ENCODE measurements around the gene TIGD6.
A peak's percentile ranks its signal among the peaks of the same experiment; 100 is the strongest.

The TIGD6 gene

GRCh38 chr5:149969181-149969930 is 31.1 kb downstream of the TIGD6 start:
- DNase-seq, result no peak

DNA sequence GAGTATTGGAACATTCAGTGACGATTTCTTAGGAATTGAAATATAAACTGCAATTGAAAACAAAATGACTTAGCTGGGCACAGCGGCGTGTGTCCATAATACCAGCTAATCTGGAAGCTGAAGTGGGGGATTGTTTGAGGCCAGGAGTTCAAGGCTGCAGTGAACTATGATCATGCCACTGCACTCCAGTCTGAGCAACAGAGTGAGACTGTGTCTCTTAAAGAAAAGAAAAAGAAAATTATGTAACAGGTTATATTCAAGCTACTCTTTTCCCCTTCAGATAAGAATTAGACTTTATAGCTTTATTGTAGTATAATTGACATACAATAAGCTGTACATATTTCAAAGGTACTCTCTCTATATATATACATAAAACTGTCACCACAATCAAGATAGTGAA is 33.5 kb downstream of the TIGD6 start:
- no peak for DNase-seq

- no peak for DNase-seq
Measured at GRCh38 chr5:149963729-149964128, 36.7 kb downstream of the TIGD6 start.

DNA sequence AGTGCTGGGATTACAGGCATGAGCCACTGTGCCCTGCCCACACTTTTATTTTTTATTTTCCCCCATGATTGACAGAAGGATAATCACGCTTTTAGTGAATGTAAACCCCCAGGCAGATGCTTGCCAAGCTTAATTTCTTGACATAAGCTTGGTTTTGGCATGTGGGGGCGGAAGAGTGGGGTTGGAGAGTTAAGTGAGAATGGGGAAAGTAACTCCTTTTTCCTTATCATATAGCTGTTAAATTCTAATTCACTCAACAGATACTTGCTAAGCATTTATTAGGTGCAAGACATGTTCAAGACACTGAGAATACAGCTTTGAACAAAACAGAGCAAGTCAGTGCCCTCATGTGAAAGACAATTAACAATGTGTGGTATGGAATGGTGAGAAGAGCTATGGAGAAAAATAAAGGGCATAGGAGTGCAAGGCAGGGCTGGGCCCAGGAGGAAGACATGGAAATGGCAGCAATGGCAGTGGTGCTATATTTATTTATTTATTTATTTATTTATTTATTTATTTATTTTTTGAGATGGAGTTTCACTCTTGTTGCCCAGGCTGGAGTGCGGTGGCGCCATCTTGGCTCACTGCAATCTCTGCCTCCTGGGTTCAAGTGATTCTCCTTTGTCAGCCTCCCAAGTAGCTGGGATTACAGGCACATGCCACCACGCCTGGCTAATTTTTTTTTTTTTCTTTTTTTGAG is 37.7 kb downstream of the TIGD6 start:
- no peak for DNase-seq

GRCh38 chr5:149961957-149962409 is 38.5 kb downstream of the TIGD6 start:
- peak; percentile 22 for DNase-seq

- no peak for DNase-seq
Measured at GRCh38 chr5:149961186-149961685, 39.2 kb downstream of the TIGD6 start.

DNA sequence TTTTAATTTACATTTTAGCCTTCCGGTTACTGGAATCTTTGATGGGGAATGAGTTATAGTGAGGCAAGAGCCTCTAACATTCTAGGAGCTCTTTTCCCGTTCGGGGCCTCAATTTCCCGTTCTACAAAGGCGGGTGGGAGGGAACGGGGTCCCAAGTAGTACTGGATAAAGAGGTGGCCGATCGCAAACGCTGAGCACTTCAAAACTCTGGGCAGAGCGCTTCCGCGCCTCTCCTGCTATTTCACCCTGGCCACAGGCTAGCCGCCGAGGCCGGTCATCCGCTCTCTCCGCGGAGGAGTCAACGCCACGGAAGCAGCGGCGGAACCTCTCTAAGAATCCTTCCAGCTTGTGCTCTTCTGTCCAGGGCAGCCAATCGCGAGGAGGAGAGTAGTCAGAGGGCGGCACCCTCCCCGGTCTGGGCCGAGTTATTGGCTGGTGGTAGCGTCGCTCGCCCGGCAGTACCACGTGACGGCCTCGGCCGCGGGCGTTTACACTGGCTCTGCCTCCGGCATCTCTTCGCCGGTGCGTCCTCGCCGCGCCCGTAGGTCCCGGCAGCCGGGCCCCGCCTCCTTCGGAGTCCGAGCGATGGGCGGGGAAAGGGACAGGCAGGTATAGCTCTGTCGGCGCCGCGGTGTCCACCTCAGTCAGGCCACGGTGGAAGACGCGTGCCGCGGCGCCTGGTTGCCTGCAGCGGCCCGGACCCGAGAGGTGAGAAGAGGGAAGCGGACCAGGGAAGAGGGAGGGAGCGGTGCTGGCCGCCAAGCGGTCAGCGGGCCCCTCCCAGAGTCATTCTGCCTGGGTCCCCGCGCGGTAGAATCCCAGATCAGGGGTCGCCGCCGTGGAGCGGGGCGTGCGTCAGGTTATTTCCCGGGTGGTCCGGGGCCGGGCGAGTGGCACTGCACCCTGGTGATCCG is 39.9 kb downstream of the TIGD6 start, which contains the start of gene SLC26A2:
Gene SLC26A2, plus strand, starts transcription at position 487 of the 914 bp plus-strand sequence. CDS start 16,895 bp downstream, outside the sequence.
- DNase-seq, result peak; percentile 83

DNA sequence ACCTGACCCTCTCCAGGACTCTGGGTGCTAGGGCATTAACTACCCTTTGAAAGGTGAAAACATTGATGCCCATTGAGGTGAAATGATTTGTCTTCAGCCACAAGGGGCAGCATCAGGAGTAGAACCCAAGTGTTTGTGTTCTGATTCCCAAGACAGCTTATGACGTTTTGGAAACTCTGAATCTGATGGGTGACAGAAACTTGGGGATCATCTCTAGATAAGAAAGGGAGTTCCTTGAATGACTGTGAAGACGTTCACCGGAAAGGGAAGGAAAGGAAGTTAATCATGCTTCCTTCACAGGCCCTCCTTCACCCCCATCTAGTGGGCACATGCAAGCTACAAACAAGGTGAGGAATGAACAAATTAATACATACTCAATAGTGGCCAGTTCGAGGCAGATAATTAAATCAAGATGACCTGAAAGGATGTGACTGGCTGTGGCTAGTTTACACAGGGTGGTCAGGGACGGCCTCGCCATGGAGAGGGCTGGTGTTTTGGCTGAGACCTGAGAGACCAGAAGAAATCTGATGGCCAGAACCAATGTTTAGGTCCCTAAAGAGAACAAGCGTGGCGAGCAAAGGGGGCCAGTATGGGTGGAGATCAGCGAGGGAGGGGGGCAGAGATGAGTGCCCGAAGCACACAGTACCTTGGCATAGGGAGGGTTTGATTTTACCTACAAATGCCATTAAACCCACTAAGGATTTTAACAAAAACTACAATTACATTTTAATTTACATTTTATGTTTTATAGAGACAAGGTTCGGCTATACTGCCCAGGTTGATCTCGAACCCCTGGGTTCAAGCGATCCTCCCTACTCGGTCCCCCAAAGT is 40.8 kb downstream of the TIGD6 start:
- DNase-seq, result no peak

- no peak for DNase-seq
Measured at GRCh38 chr5:149957855-149958254, 42.6 kb downstream of the TIGD6 start.

DNA sequence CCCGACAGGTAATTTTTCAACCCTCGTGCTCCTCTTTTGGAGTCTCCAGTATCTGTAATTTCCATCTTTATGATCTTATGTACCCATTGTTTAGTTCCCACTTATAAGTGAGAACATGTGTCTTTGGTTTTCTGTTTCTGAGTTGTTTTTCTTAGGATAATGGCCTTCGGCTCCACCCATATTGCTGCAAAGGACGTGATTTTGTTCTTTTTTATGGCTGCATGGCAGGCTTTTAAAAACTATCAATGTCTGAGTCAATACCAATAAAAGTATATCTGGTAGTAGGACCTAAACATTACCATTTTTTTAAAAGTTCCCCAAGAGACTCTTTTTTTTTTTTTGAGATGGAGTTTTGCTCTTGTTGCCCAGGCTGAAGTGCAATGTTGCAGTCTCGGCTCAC is 43.8 kb downstream of the TIGD6 start:
- no peak for DNase-seq

GRCh38 chr5:149954798-149955197 is 45.7 kb downstream of the TIGD6 start:
- no peak for DNase-seq

DNA sequence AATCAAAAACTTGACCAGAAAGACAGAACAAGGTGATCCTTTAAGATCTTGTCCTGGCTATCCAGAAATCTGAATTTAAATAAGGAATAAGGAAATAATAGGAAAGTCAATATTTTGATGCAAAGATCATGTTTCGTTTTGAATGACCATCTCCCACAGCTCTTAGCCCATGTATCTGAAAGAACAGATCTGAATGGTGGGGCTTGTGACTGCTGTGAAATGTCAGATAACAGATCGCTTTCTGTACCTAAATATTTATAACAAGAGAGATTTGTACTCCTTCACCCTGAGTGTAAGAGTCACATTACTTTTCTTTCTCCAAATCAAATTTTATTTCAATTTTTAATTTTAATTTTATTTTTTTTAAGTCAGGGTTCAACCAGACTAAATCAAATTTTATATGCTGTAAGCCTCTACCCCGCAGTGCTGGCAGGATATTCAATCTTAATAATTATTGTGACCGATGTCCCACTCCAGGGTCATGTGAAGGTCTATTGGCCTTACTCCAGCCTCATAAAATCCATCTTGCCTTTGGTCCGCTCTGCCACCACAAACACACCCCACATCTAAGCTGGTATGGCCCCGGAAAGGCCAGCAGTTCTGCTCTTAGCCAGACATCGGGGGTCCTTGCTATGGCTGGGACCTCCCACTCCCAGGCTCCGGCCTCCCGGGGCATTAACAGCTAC is 46.9 kb downstream of the TIGD6 start:
- DNase-seq, result no peak

DNA sequence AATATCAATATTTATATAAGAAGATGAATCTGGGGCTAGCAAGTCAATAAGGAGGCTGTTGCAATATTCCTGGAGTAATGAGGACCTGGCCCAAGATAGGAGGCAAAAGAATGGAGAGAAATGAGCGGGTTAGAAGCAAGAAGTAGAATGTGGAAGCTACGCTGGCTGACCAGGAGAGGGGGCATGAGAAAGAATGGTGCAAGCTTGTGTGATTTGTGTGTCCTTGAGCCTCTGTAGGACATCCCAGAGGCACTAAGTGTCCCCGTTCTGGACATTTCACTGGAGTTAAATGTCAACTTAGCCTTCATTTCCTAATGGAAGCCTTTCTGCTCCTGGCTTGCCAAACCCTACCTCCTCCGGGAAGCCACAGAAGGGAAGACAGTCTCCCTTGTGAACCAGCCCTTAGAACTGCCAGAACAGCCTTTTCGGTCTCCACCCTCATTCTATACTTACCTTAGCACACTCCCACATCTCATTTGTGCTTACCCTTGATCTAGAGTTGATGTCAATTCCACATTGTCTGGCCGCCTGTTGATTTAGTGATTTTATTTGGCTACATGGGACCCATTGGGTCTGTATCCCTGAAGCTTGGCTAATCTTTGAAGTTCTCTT is 49.2 kb downstream of the TIGD6 start:
- no peak for DNase-seq

DNA sequence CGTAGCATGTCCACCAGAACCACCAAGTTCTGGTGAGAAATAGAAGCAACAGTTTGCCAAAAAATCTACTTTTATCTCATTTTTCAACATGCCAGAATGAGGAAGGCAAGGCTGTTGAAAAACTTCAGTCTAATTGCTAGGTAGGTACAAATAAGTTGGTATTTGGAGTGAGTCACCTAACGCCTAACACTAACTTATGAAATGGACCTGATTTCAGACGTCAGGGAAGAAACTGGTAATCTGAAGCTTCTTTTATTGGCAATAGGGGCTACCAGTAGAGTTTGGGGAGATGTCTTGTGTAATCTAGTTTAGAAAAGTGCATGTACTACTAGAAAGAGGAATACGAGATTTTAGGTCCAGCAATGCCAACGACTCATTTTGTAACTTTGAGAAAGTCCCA is 51.5 kb downstream of the TIGD6 start:
- DNase-seq, result no peak

DNA sequence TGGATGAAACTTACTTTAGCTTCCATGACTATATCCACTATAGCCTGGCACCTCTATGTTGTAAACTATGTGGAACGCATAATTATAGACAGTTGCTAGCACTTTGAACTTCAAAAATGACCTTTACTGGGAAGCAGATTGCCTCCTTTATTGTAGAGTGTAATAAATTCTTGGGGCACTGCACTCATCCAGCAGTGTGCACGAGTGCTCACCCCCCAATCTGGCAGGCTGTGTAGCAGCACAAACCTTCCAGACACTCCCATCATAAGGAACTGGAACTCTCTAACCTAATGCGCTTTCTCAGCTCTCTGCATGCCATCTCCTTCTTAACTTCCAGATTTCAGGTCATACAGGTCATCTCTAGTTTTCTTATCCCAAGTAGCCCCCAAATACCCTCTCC is 54.3 kb downstream of the TIGD6 start:
- no peak for DNase-seq

DNA sequence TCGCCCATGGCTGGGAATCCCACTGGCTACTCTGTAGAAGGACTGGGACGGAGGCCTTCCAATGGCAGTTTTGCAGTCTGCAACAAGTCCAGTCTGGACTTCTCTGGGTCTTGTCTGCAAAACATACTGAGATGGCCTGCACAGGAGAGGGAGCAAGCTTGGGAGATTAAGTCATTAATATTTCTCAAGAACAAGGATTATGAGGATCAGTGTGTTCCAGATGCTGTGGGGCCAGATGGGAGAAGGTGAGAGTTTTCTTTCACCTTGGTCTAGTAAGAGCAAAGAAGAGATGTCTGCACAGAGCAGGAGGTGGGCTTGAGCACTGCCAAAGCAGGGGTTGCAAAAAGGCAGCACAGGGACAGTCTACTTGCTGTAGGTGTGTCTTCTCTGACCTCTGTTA is 55.8 kb downstream of the TIGD6 start, which contains the start of gene PDE6A:
Gene PDE6A, minus strand, starts transcription at position 128 of the 400 bp plus-strand sequence. Its CDS starts 120 bp downstream, at position 8.
- DNase-seq, result peak; percentile 95

DNA sequence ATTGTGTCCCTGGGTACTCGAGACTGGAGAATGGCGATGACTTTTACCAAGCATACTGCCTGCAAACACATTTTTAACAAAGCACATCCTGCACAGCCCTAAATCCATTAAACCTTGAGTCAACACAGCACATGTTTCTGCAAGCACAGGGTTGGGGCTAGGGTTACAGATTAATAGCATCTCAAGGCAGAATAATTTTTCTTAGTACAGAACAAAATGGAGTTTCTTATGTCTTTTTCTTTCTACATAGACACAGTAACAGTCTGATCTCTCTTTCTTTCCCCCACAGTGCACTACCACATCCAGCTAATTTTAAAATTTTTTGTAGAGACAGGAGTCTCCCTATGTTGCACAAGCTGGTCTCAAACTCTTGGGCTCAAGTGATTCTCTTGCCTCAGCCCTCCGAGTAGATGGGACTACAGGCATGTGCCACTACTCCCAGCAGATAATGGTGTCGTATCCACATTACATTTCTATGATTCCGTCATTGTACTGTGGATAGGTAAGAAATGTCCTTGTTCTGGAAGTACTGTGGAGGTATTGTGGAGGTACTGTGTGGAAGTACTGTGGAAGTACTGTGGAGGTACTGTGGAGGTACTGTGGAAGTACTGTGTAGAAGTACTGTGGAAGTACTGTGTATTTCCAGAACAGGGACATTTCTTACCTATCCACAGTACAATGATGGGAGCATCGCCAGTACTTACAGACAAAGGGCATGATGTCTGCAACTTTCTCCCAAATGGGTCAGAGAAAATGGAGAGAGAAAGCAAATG is 57.1 kb downstream of the TIGD6 start:
- peak; percentile 18 for DNase-seq
